HepG2 (cell line): ENCODE data around the gene MTHFS. TPM values are rescaled to one million over a fixed set of nuclear protein-coding genes. Genes with fewer than 3 reads are reported as not detected.

Source experiments
- ATAC-seq: fragments of 200-7000 bp; cut with Tn5 transposase; 3 replicates; pipeline ENCODE4 v1.9.1; 2020; ENCODE audit warnings: mild to moderate bottlenecking, moderate library complexity
- BruUV-seq: library from RNA; stranded (reverse); fragments of 400-500 nt; replicated peaks from 2 replicates; lab custom pipeline; 2021; lab: Mats Ljungman, UMichigan
- CTCF ChIA-PET: fragments of 300-600 bp; formaldehyde crosslinking; extraction: SDS; loops from one replicate; lab custom pipeline; 2021; ENCODE audit warnings: low total read pairs, inconsistent platforms, low intra/inter-chr PET ratio; lab: Yijun Ruan, JAX
- POLR2A ChIA-PET: fragments of 350-600 bp; sonication (Branson Sonifier 250); formaldehyde crosslinking; loops from one replicate; lab custom pipeline; 2020; ENCODE audit warnings: antibody characterized with exemption, inconsistent platforms; lab: Yijun Ruan, JAX
- DNase-seq: peaks from one replicate; pipeline ENCODE4 v3.0.0-alpha.2; 2015; ENCODE audit warnings: low spot score
- FAIRE-seq: peaks from 3 replicates; lab custom pipeline; 2011; peaks lifted over from hg19 to GRCh38; lab: Jason Lieb, UNC
- H2AFZ ChIP-seq: one replicate; pipeline ENCODE4 v1.6.1; 2011; ENCODE audit warnings: low read length, inconsistent platforms
- H3K27ac ChIP-seq: fragments of 300-600 bp; 3 replicates; pipeline ENCODE4 v1.8.0; 2011; ENCODE audit warnings: mixed run types, mild to moderate bottlenecking, mixed read lengths, low read length, inconsistent platforms; ENCODE audit not compliant: insufficient read depth; ENCODE audit errors: extremely low read length
- H3K27me3 ChIP-seq, 2 experiments: fragments of 200-600 bp in 1 of 2; 2 replicates in 1 of 2; 3 replicates in 1 of 2; pipeline versions ENCODE4 v1.6.0 to v1.8.0; 2011; ENCODE audit warnings: low read length in 2 of 2, mild to moderate bottlenecking in 2 of 2, moderate library complexity in 2 of 2, inconsistent platforms in 1 of 2; ENCODE audit not compliant: insufficient read depth in 2 of 2, control insufficient read depth in 1 of 2
- H3K36me3 ChIP-seq, 2 experiments: fragments of 200-600 bp in 1 of 2; replicated peaks in 1 of 2; 2 replicates in 1 of 2; 3 replicates in 1 of 2; pipeline versions ENCODE4 v1.5.1 to v1.8.0; 2011; ENCODE audit warnings: low read length in 2 of 2, inconsistent platforms in 1 of 2; ENCODE audit not compliant: insufficient read depth in 2 of 2, control insufficient read depth in 1 of 2
- H3K4me1 ChIP-seq: 2 replicates; pipeline ENCODE4 v1.5.1; 2012; ENCODE audit warnings: low read length, inconsistent platforms; ENCODE audit not compliant: insufficient read depth
- H3K4me2 ChIP-seq: 2 replicates; pipeline ENCODE4 v1.6.0; 2011; ENCODE audit warnings: low read depth, low read length, inconsistent platforms
- H3K4me3 ChIP-seq, 3 experiments: fragments of 200-600 bp in 1 of 3; sonication (generic), shearing (Covaris generic) in 1 of 3; replicated peaks in 1 of 3; 2 replicates each; pipeline ENCODE4 v1.5.1; 2011 to 2016; ENCODE audit warnings: low read length in 3 of 3, inconsistent platforms in 2 of 3, low read depth in 2 of 3, mild to moderate bottlenecking in 2 of 3, control low read depth in 1 of 3, mixed read lengths in 1 of 3; ENCODE audit not compliant: insufficient read depth in 1 of 3
- H3K79me2 ChIP-seq: one replicate; pipeline ENCODE4 v1.6.1; 2011; ENCODE audit warnings: low read length, inconsistent platforms; ENCODE audit not compliant: insufficient read depth
- H3K9ac ChIP-seq: 2 replicates; pipeline ENCODE4 v1.6.0; 2011; ENCODE audit warnings: mild to moderate bottlenecking, low read depth, low read length, inconsistent platforms; ENCODE audit not compliant: insufficient read depth
- H3K9me3 ChIP-seq: 2 replicates; pipeline ENCODE4 v1.5.1; 2012; ENCODE audit warnings: mild to moderate bottlenecking, low read length
- H4K20me1 ChIP-seq: 2 replicates; pipeline ENCODE4 v1.6.0; 2011; ENCODE audit warnings: inconsistent platforms, mild to moderate bottlenecking, low read length, moderate library complexity; ENCODE audit not compliant: insufficient read depth
- KLF9 ChIP-seq: IDR thresholded peaks from 2 replicates; pipeline ENCODE4 v1.6.1; 2016; ENCODE audit warnings: low read depth
- MED13 ChIP-seq: sonication (generic); formaldehyde crosslinking; IDR thresholded peaks from 2 replicates; pipeline ENCODE4 v1.5.0; 2020; ENCODE audit warnings: missing genetic modification reagents
- NR2C2 ChIP-seq: sonication (generic); formaldehyde crosslinking; IDR thresholded peaks from 2 replicates; pipeline ENCODE4 v1.4.0; 2020; ENCODE audit warnings: missing genetic modification reagents, mild to moderate bottlenecking, moderate library complexity, borderline replicate concordance
- NRL ChIP-seq: sonication (generic); formaldehyde crosslinking; IDR thresholded peaks from 2 replicates; pipeline ENCODE4 v1.5.0; 2020; ENCODE audit warnings: missing genetic modification reagents, mild to moderate bottlenecking, moderate library complexity, borderline replicate concordance
- RBAK ChIP-seq: sonication (generic); formaldehyde crosslinking; IDR thresholded peaks from 2 replicates; pipeline ENCODE4 v1.5.1; 2020; ENCODE audit warnings: mild to moderate bottlenecking, missing genetic modification reagents
- TMF1 ChIP-seq: sonication (generic); formaldehyde crosslinking; IDR thresholded peaks from 2 replicates; pipeline ENCODE4 v1.8.1; 2022; ENCODE audit warnings: low read depth, missing genetic modification reagents
- ZNF383 ChIP-seq: sonication (generic); formaldehyde crosslinking; IDR thresholded peaks from 2 replicates; pipeline ENCODE4 v1.4.0; 2020; ENCODE audit warnings: missing genetic modification reagents, mild to moderate bottlenecking, borderline replicate concordance
- ZNF510 ChIP-seq: sonication (generic); formaldehyde crosslinking; IDR thresholded peaks from 2 replicates; pipeline ENCODE4 v1.4.0; 2020; ENCODE audit warnings: low read depth, mild to moderate bottlenecking, missing genetic modification reagents
- ZNF570 ChIP-seq: sonication (generic); formaldehyde crosslinking; IDR thresholded peaks from 2 replicates; pipeline ENCODE4 v1.4.0; 2020; ENCODE audit warnings: mild to moderate bottlenecking, missing genetic modification reagents, borderline replicate concordance
- ZNF652 ChIP-seq: IDR thresholded peaks from 2 replicates; pipeline ENCODE4 v1.6.1; 2016; ENCODE audit warnings: low read depth, borderline replicate concordance
- ZNF83 ChIP-seq: sonication (generic); formaldehyde crosslinking; IDR thresholded peaks from 2 replicates; pipeline ENCODE4 v1.4.0; 2020; ENCODE audit warnings: missing genetic modification reagents, mild to moderate bottlenecking, borderline replicate concordance
- WGBS: methylation state at CpG from one replicate; pipeline ENCODE4 v1.1.6; 2017; ENCODE audit warnings: low lambda C conversion rate; 5-methylcytosine and 5-hydroxymethylcytosine counted together
- in situ Hi-C: cut with HindIII; loops from 2 replicates; pipeline ENCODE4 v1.10.0; 2017; ENCODE audit warnings: low pct_unique_long_range_greater_than_20kb; ENCODE audit not compliant: extremely low pct_ligation_motif_present
- intact Hi-C: fragments of 100-400 bp; cut with micrococcal nuclease; formaldehyde crosslinking; loops from one replicate; pipeline ENCODE4 v1.10.0; 2022; ENCODE audit not compliant: unreplicated experiment
- polyA plus RNA-seq, 8 experiments: library from polyadenylated mRNA; depleted of rRNA in 3 of 8; stranded (reverse) in 7 of 8; unstranded in 1 of 8; fragments of >200 nt; fragmentation: Illumina TruSeq in 4 of 8; extraction: Trizol in 4 of 8; gene quantifications; 2 replicates each; pipeline versions ENCODE4 v1.2.1 to v1.2.3, GENCODE V29; 2011 to 2016; ENCODE audit warnings: low read depth in 4 of 8, missing spikeins in 1 of 8, mixed read lengths in 1 of 8; ENCODE audit not compliant: insufficient read depth in 1 of 8
- total RNA-seq, 5 experiments: library from RNA; depleted of rRNA; stranded (reverse); fragments of >200 nt; fragmentation: Illumina TruSeq; extraction: Trizol; gene quantifications; 2 replicates each; pipeline ENCODE4 v1.2.3, GENCODE V29; 2016; ENCODE audit warnings: low read depth in 1 of 5
- TF ChIP-seq, protein P1 (sequence below): sonication (generic); formaldehyde crosslinking; IDR thresholded peaks from 2 replicates; pipeline ENCODE4 v1.4.0; 2020; ENCODE audit warnings: mild to moderate bottlenecking, missing genetic modification reagents
- TF ChIP-seq, protein P2 (sequence below): sonication (generic); formaldehyde crosslinking; IDR thresholded peaks from 2 replicates; pipeline ENCODE4 v1.4.0; 2020; ENCODE audit warnings: missing genetic modification reagents

MTHFS gene
- total and polyA plus RNA-seq, 2 of the 13 experiments (the other 11 are each of a cell fraction or from before 2014, with no cell fraction given) = 37.0 to 49.7 TPM

DNA sequence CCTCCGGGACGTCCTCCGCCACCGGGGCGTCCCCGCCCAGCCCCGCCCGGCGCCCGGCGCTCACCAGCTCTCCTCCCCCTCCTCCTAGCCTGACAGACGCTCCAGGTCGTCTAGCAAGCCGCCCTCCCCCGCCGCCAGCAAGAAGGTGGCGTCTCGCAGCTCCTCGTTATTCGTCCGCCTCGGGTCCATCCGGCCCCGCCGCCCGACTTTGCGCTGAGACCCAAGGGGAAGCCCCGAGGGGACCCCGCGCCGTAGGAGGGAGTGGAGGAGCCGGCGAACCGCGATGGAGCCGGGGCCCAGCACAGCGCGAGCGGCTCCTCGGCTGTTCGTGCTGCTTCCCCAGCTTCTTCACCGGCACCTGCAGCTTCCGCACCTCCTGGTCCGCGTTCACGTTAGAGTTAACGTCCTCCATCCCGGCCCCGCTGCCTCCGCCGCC is 26.3 kb upstream of the MTHFS start:
- no TSS peak for BruUV-seq
- 0% methylated on average over 6 of the region's 51 CpGs for WGBS
- Histone ChIP-seq H3K27me3 (no peaks in the 10 kb centered on the region; a peak in 1 of 5 replicates), H3K27ac (peak overlapping the region; percentile 93), H2AFZ (no peak overlapping the region), H3K9me3 (peaks cover 13% of the 10 kb centered on the region), H3K4me2 (peak overlapping the region; percentile 86), H3K4me3 (peak overlapping the region; percentile 92 to 99 (median 94)), H4K20me1 (no peaks in the 10 kb centered on the region), H3K79me2 (peaks cover 27% of the 10 kb centered on the region), H3K36me3 (peaks cover 2 to 4% of the 10 kb centered on the region in 2 experiments; a peak in 2 of 5 replicates), H3K4me1 (peaks cover 25% of the 10 kb centered on the region), H3K9ac (peak overlapping the region; percentile 88)
- FAIRE-seq = no peak
- peak; percentile 40 for DNase-seq
- in situ Hi-C loops = no loop called here
- ChIA-PET POLR2A (interaction anchor here (0.7 to 2.7 kb wide), 24 partner anchors 8 to 249 kb away, joined by 3 to 40 read pairs (median 6); partner anchors contain the start of genes MTHFS and ZFAND6), CTCF (no interaction called here)
- peak; percentile 80 for ATAC-seq
- intact Hi-C loops = loop anchor here (1.0 to 5.0 kb wide), 4 partner anchors 26 to 136 kb away; partner anchors contain the start of genes MTHFS and ZFAND6
- TF ChIP-seq ZNF383 (CRISPR knock-in tag) (no peak), ZNF510 (no peak; the same call in 1 of the 2 replicates), KLF9 (CRISPR knock-in tag) (no peak), ZNF570 (no peak), ZNF83 (CRISPR knock-in tag) (no peak), MED13 (CRISPR knock-in tag) (no peak), NR2C2 (CRISPR knock-in tag) (no peak), NRL (peak; percentile 57; the same call in 1 of the 2 replicates), RBAK (CRISPR knock-in tag) (no peak), ZNF652 (CRISPR knock-in tag) (0 out of 2 replicates have a peak, but pooled peaks have one; percentile 33), TMF1 (no peak)
- TF ChIP-seq, protein P1, sequence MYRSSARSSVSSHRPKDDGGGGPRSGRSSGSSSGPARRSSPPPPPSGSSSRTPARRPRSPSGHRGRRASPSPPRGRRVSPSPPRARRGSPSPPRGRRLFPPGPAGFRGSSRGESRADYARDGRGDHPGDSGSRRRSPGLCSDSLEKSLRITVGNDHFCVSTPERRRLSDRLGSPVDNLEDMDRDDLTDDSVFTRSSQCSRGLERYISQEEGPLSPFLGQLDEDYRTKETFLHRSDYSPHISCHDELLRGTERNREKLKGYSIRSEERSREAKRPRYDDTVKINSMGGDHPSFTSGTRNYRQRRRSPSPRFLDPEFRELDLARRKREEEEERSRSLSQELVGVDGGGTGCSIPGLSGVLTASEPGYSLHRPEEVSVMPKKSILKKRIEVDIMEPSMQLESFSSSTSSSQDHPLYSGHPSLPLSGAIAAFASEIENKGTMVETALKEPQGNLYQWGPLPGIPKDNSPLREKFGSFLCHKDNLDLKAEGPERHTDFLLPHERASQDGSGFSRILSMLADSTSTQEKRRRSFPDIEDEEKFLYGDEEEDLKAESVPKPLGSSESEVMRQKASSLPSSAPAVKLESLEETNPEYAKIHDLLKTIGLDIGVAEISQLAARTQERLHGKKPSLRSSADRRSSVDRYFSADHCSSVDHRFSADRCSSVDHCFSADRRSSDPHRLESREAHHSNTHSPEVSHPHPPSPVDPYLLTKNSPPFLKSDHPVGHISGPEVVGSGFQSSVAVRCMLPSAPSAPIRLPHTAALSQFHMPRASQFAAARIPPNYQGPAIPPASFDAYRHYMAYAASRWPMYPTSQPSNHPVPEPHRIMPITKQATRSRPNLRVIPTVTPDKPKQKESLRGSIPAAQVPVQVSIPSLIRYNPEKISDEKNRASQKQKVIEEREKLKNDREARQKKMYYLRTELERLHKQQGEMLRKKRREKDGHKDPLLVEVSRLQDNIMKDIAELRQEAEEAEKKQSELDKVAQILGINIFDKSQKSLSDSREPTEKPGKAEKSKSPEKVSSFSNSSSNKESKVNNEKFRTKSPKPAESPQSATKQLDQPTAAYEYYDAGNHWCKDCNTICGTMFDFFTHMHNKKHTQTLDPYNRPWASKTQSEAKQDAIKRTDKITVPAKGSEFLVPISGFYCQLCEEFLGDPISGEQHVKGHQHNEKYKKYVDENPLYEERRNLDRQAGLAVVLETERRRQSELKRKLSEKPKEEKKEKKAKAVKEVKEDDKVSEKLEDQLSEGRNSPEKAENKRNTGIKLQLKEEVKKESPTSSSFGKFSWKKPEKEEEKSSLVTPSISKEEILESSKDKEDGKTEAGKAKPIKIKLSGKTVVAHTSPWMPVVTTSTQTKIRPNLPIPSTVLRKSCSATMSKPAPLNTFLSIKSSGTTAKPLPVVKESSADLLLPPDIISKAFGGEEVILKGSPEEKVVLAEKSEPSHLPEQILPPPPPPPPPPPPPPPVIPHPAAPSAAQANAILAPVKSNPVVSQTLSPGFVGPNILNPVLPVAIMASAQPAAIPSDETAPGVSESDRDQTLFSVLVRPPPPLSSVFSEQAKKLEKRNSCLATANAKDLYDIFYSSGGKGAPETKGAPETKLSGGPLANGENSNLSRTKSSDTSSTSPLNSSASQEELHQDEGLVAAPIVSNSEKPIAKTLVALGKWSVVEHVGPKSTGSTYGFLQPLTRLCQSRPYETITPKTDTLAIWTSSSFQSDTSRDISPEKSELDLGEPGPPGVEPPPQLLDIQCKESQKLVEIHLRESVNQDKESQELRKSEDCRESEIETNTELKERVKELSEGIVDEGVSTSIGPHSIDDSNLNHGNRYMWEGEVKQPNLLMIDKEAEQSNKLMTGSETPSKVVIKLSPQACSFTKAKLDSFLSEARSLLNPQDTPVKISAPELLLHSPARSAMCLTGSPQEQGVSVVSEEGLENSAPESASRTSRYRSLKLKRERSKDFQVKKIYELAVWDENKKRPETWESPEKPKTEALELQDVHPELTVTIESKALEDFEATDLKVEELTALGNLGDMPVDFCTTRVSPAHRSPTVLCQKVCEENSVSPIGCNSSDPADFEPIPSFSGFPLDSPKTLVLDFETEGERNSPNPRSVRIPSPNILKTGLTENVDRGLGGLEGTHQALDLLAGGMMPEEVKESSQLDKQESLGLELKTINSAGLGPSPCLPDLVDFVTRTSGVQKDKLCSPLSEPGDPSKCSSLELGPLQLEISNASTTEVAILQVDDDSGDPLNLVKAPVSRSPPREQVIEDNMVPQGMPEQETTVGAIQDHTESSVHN (CRISPR knock-in tag) = no peak
- TF ChIP-seq, protein P2, sequence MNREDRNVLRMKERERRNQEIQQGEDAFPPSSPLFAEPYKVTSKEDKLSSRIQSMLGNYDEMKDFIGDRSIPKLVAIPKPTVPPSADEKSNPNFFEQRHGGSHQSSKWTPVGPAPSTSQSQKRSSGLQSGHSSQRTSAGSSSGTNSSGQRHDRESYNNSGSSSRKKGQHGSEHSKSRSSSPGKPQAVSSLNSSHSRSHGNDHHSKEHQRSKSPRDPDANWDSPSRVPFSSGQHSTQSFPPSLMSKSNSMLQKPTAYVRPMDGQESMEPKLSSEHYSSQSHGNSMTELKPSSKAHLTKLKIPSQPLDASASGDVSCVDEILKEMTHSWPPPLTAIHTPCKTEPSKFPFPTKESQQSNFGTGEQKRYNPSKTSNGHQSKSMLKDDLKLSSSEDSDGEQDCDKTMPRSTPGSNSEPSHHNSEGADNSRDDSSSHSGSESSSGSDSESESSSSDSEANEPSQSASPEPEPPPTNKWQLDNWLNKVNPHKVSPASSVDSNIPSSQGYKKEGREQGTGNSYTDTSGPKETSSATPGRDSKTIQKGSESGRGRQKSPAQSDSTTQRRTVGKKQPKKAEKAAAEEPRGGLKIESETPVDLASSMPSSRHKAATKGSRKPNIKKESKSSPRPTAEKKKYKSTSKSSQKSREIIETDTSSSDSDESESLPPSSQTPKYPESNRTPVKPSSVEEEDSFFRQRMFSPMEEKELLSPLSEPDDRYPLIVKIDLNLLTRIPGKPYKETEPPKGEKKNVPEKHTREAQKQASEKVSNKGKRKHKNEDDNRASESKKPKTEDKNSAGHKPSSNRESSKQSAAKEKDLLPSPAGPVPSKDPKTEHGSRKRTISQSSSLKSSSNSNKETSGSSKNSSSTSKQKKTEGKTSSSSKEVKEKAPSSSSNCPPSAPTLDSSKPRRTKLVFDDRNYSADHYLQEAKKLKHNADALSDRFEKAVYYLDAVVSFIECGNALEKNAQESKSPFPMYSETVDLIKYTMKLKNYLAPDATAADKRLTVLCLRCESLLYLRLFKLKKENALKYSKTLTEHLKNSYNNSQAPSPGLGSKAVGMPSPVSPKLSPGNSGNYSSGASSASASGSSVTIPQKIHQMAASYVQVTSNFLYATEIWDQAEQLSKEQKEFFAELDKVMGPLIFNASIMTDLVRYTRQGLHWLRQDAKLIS (CRISPR knock-in tag) = no peak
